Activated CD4-positive, alpha-beta T cell treated with anti-CD3 and anti-CD28 coated beads, Interleukin-2, amount 10 ng/mL, durations not matched to agents 24 days and 14 days (primary cell): ENCODE results near the gene SNX24. TPM values are rescaled to one million over a fixed set of nuclear protein-coding genes. Genes with fewer than 3 reads are reported as not detected.

ENCODE experiments used
- DNase-seq: peaks from one replicate; pipeline ENCODE4 v3.0.0; 2022
- H3K27ac Mint-ChIP-seq: one replicate; pipeline ENCODE4 v1.8.0; 2022; ENCODE audit warnings: mild to moderate bottlenecking, mixed read lengths
- H3K27me3 Mint-ChIP-seq: one replicate; pipeline ENCODE4 v1.8.0; 2022; ENCODE audit warnings: mixed read lengths
- H3K36me3 Mint-ChIP-seq: one replicate; pipeline ENCODE4 v1.8.0; 2022; ENCODE audit warnings: low read depth, mild to moderate bottlenecking, mixed read lengths
- H3K4me1 Mint-ChIP-seq: one replicate; pipeline ENCODE4 v1.8.0; 2021; ENCODE audit warnings: mixed read lengths
- H3K4me3 Mint-ChIP-seq: one replicate; pipeline ENCODE4 v1.8.0; 2022; ENCODE audit warnings: mild to moderate bottlenecking, moderate library complexity, mixed read lengths
- H3K9me3 Mint-ChIP-seq: one replicate; pipeline ENCODE4 v1.8.0; 2021; ENCODE audit warnings: mixed read lengths
- intact Hi-C: fragments of 100-400 bp; cut with micrococcal nuclease; formaldehyde crosslinking; loops from one replicate; pipeline ENCODE4 v1.15.1; 2023
- total RNA-seq: library from RNA; stranded (reverse); gene quantifications from 2 replicates; pipeline ENCODE4 v1.2.3, GENCODE V29; 2022

The SNX24 gene
- total RNA-seq, 1 donor from 2014 or later = 0.37 TPM

- Mint-ChIP-seq H3K4me3 (no peak overlapping the region), H3K36me3 (no peaks in the 10 kb centered on the region), H3K9me3 (no peaks in the 10 kb centered on the region), H3K4me1 (no peaks in the 10 kb centered on the region), H3K27me3 (peaks cover 19% of the 10 kb centered on the region), H3K27ac (no peak overlapping the region)
- intact Hi-C loops = no loop called here
- DNase-seq = no peak
These were observed 200.8 kb downstream of the SNX24 start for GRCh38 chr5:123046222-123046621.

- intact Hi-C loops = no loop called here
- no peak for DNase-seq
- Mint-ChIP-seq H3K27me3 (peaks cover 21% of the 10 kb centered on the region), H3K36me3 (no peaks in the 10 kb centered on the region), H3K4me1 (no peaks in the 10 kb centered on the region), H3K9me3 (no peaks in the 10 kb centered on the region), H3K27ac (no peak overlapping the region), H3K4me3 (no peak overlapping the region)
These were observed 202.3 kb downstream of the SNX24 start for GRCh38 chr5:123047706-123048105.

- no peaks in the 10 kb centered on the region for H3K4me1 Mint-ChIP-seq
- no peaks in the 10 kb centered on the region for H3K36me3 Mint-ChIP-seq
- H3K9me3 Mint-ChIP-seq = no peaks in the 10 kb centered on the region
- no peak for DNase-seq
- no peak overlapping the region for H3K4me3 Mint-ChIP-seq
- intact Hi-C loops = no loop called here
- no peak overlapping the region for H3K27ac Mint-ChIP-seq
- peaks cover 16% of the 10 kb centered on the region for H3K27me3 Mint-ChIP-seq
These were observed 205.8 kb downstream of the SNX24 start for GRCh38 chr5:123051206-123051605.

Other genes with a start within 250 kb of the SNX24 start
- 33.8 and 36.5 TPM in 2 replicates for gene SNX2, start 70.5 kb upstream of the SNX24 start, total RNA-seq
- not detected in 2 replicates for gene PPIC, start 191.1 kb downstream of the SNX24 start, total RNA-seq
- gene PRDM6, start 243.6 kb downstream of the SNX24 start, total RNA-seq = not detected in 2 replicates